Measurements from ENCODE around the gene CHCHD2. TPM values are rescaled to one million over a fixed set of nuclear protein-coding genes. Genes with fewer than 3 reads are reported as not detected.

CHCHD2 gene
- total and polyA plus RNA-seq, 2 of the 13 experiments (the other 11 are each of a cell fraction or from before 2014, with no cell fraction given): 330 to 572 TPM

GRCh38 chr7:56063882-56064625, 42.2 kb downstream of the CHCHD2 start, which contains the start of gene SUMF2 (continued):
- no peak; the same call in none of the 2 replicates for TF ChIP-seq ARID5B (CRISPR knock-in tag; IDR thresholded peaks at IDR 0.05)
- TF ChIP-seq HNRNPL (IDR thresholded peaks at IDR 0.05; ENCODE audit: low read depth, low read length): no peak
- no peak for TF ChIP-seq THYN1 (CRISPR knock-in tag; IDR thresholded peaks at IDR 0.05; ENCODE audit: borderline replicate concordance, low read depth)
- peak; percentile 78 for TF ChIP-seq ZNF501 (CRISPR knock-in tag; IDR thresholded peaks at IDR 0.05)
- no peak for TF ChIP-seq DPF2 (CRISPR knock-in tag; IDR thresholded peaks at IDR 0.05; ENCODE audit: borderline replicate concordance, low read depth)
- TF ChIP-seq ZNF687 (CRISPR knock-in tag; IDR thresholded peaks at IDR 0.05): peak; percentile 99
- TF ChIP-seq ZNF549 (CRISPR knock-in tag; IDR thresholded peaks at IDR 0.05): no peak; the same call in 1 of the 2 replicates
- no peak for TF ChIP-seq PRDM4 (CRISPR knock-in tag; IDR thresholded peaks at IDR 0.05; ENCODE audit: borderline replicate concordance)
- TF ChIP-seq ZBTB7B (CRISPR knock-in tag; IDR thresholded peaks at IDR 0.05): peak; percentile 74; the same call in 1 of the 2 replicates
- TF ChIP-seq KAT2B (IDR thresholded peaks at IDR 0.05; ENCODE audit: borderline replicate concordance, low read depth, low read length): no peak
- TF ChIP-seq ZNF772 (CRISPR knock-in tag; IDR thresholded peaks at IDR 0.05): peak; percentile 90
- peak; percentile 44; the same call in 1 of the 2 replicates for TF ChIP-seq BRD4 (CRISPR knock-in tag; IDR thresholded peaks at IDR 0.05)
- TF ChIP-seq ZNF737 (CRISPR knock-in tag; IDR thresholded peaks at IDR 0.05; ENCODE audit: borderline replicate concordance): no peak
- no peak; the same call in 1 of the 2 replicates for TF ChIP-seq MLX (CRISPR knock-in tag; IDR thresholded peaks at IDR 0.05)
- no peak for TF ChIP-seq ZNF557 (CRISPR knock-in tag; IDR thresholded peaks at IDR 0.05)
- peak; percentile 97; the same call in 1 of the 2 replicates for TF ChIP-seq ZNF788 (CRISPR knock-in tag; IDR thresholded peaks at IDR 0.05; ENCODE audit: borderline replicate concordance)
- TF ChIP-seq RBM22 (optimal IDR thresholded peaks at IDR 0.05; ENCODE audit: low read length): peak; percentile 70
- no peak for TF ChIP-seq ZNF746 (CRISPR knock-in tag; IDR thresholded peaks at IDR 0.05)

All from HepG2 (cell line).